HL-60 (cell line): ENCODE measurements around the gene OR8A1.

Experiments
- GABPA ChIP-seq: IDR thresholded peaks from 2 replicates; pipeline ENCODE4 v1.6.1; 2012; ENCODE audit warnings: low read depth
- TF ChIP-seq, protein P1 (sequence below): IDR thresholded peaks from one replicate; pipeline ENCODE4 v1.5.1; 2011; ENCODE audit warnings: low read length, control low read depth, inconsistent platforms; ENCODE audit not compliant: insufficient read depth
- TF ChIP-seq, protein P2 (sequence below): IDR thresholded peaks from 2 replicates; pipeline ENCODE4 v1.6.1; 2012; ENCODE audit warnings: low read depth; ENCODE audit not compliant: insufficient replicate concordance

DNA sequence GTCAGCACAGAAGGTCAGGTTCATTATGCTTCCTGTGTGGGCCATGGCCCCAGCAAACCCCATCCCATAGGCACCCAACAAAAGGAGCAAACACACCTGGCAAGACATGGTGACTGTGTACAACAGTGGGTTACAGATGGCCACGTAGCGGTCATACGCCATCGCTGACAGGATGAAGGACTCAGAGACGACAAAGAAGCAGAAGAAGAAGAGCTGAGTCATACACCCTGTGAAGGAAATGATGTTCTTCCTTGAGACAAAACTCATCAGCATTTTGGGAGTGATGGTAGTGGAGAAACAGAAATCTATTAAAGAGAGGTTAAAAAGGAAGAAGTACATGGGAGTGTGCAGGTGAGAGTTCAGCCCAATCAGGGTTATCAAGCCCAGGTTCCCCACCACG is 26.7 kb upstream of the OR8A1 start:
- TF ChIP-seq, protein P1, sequence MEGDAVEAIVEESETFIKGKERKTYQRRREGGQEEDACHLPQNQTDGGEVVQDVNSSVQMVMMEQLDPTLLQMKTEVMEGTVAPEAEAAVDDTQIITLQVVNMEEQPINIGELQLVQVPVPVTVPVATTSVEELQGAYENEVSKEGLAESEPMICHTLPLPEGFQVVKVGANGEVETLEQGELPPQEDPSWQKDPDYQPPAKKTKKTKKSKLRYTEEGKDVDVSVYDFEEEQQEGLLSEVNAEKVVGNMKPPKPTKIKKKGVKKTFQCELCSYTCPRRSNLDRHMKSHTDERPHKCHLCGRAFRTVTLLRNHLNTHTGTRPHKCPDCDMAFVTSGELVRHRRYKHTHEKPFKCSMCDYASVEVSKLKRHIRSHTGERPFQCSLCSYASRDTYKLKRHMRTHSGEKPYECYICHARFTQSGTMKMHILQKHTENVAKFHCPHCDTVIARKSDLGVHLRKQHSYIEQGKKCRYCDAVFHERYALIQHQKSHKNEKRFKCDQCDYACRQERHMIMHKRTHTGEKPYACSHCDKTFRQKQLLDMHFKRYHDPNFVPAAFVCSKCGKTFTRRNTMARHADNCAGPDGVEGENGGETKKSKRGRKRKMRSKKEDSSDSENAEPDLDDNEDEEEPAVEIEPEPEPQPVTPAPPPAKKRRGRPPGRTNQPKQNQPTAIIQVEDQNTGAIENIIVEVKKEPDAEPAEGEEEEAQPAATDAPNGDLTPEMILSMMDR, result no peak
- no peak for TF ChIP-seq GABPA
- TF ChIP-seq, protein P2, sequence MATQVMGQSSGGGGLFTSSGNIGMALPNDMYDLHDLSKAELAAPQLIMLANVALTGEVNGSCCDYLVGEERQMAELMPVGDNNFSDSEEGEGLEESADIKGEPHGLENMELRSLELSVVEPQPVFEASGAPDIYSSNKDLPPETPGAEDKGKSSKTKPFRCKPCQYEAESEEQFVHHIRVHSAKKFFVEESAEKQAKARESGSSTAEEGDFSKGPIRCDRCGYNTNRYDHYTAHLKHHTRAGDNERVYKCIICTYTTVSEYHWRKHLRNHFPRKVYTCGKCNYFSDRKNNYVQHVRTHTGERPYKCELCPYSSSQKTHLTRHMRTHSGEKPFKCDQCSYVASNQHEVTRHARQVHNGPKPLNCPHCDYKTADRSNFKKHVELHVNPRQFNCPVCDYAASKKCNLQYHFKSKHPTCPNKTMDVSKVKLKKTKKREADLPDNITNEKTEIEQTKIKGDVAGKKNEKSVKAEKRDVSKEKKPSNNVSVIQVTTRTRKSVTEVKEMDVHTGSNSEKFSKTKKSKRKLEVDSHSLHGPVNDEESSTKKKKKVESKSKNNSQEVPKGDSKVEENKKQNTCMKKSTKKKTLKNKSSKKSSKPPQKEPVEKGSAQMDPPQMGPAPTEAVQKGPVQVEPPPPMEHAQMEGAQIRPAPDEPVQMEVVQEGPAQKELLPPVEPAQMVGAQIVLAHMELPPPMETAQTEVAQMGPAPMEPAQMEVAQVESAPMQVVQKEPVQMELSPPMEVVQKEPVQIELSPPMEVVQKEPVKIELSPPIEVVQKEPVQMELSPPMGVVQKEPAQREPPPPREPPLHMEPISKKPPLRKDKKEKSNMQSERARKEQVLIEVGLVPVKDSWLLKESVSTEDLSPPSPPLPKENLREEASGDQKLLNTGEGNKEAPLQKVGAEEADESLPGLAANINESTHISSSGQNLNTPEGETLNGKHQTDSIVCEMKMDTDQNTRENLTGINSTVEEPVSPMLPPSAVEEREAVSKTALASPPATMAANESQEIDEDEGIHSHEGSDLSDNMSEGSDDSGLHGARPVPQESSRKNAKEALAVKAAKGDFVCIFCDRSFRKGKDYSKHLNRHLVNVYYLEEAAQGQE, result no peak
